HG03175 (cell line): Measurements from ENCODE around the gene DRC7.

Source experiments
- ATAC-seq: cut with Tn5 transposase; IDR thresholded peaks from one replicate; pipeline ENCODE4 v1.9.1; 2021; ENCODE audit warnings: mild to moderate bottlenecking, moderate library complexity; ENCODE audit not compliant: unreplicated experiment

DRC7 gene

GRCh38 chr16:57749101-57749692, 54.6 kb downstream of the DRC7 start:
- no peak for ATAC-seq

DNA sequence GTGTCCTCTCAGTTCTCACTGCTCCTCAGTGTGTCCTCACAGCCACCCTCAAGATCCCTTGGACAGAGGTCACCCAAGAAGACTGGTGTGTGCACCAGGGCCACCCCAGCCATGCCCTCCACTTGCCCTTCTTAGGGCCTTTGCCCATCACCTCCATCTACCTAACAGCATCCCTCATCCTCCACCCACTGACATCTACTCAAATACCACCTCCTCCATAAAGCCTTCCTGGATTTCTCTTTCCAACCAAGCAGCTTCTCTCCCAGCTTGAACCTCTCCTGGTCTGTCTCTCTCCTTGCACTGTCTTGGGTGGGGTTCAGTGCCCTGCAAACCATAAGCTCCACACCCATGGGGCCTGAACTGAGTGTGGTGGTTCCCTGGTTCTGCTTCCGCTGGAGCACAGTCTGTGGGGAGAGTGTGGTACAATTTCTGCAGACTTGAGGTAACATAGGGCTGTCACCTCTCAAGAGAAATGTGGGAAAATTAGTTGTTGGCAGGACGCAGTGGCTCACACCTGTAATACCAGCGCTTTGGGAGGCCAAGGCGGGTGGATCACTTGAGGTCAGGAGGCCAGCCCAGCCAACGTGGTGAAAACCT, 55.3 kb downstream of the DRC7 start:
- no peak for ATAC-seq

DNA sequence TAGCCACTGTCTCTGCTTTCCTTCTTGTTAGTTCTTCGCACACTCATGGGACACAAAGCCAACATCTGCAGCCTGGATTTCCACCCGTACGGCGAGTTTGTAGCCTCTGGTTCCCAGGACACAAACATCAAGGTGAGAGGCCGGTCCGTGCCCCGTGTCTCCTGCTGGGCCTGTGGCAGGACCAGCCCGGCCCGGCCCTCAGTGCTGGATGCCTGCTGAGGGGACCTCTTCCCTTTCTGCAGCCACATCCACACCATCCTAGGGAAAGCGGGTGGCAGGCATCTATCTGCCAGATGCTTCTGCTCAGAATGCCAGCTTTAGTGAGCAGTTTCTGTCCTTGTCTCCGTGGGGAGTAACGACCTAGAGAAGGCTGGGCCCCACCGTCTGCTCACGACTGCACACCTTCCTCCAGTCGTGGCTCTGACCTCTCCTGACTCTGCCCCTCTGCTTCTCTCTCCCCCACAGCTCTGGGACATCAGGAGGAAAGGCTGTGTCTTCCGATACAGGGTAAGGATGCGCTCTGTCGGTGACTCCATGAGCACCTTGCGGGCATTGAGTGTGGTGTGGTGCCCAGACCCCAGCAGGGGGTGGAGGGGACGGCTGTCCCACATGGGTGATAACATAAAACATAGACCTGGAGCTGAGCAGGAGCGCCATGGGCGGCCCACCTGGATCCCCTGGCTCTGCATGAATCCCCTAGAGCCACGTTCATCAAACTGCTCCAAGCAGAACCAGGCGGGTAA, 56.4 kb downstream of the DRC7 start:
- ATAC-seq, result no peak

DNA sequence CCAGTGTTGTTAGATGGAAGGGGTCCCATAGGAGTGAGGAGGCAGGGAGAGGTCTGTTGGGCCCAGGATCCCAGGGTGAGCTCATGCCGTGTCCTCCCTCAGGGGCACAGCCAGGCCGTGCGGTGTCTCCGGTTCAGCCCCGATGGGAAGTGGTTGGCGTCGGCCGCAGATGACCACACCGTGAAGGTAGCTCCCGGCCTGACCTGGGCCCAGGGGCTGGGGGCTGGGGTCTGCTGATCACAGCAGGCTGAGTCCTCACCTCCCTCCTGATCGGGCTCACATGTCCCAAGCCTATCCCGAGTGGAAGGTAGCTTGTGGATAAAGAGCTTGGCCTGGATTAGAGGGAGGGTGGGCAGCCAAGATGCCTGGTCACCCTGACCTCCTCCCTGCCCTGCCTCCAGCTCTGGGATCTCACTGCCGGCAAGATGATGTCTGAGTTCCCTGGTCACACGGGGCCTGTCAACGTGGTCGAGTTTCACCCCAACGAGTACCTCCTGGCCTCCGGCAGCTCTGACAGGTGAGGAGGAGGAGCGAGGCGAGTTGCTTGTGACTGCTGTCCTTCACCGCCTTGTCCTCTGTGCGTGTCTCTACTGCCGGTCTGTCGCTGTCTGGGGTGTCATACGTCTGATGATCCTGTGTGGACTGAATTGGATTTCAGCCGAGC, 57.1 kb downstream of the DRC7 start:
- ATAC-seq, result no peak

- no peak for ATAC-seq
Measured at GRCh38 chr16:57752203-57752580, 57.6 kb downstream of the DRC7 start.

- ATAC-seq, result no peak
Measured at GRCh38 chr16:57752581-57753447, 58.2 kb downstream of the DRC7 start.

GRCh38 chr16:57753448-57754353, 59.1 kb downstream of the DRC7 start:
- ATAC-seq, result no peak

GRCh38 chr16:57754354-57755060, 59.9 kb downstream of the DRC7 start:
- ATAC-seq, result no peak

- ATAC-seq, result no peak
Measured at GRCh38 chr16:57755061-57755684, 60.6 kb downstream of the DRC7 start.

DNA sequence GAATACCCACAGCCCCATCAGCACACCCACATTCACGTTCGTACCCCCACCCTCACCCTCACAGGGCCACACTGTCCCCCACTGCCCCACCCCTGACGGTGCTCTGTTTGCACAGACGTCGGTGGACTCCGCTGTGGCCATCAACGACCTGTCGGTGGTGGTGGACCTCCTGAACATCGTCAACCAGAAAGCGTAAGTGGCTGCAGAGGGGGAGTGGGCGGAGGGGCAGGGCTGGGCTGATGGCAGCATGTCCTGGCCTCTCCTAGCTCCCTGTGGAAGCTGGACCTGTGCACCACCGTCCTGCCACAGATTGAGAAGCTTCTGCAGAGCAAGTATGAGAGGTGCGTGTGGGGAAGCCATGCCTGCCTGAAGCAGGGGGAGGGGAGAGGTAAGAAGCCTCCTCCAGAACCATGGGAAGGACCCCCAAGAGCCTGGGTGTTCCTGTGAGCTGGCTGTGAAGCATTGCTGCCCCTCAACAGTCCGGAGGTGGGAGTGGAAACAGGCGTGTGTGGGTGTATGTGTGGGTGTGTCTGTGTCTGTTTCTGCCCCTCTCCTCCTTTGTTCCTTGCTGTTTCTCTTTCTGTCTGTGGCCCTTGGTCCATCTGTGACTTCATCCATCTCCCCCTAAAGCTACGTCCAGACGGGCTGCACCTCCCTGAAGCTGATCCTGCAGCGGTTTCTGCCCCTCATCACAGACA, 61.3 kb downstream of the DRC7 start:
- ATAC-seq, result no peak

- no peak for ATAC-seq
Measured at GRCh38 chr16:57756424-57757325, 62.1 kb downstream of the DRC7 start.

GRCh38 chr16:57757326-57757786, 62.8 kb downstream of the DRC7 start:
- peak; percentile 86 for ATAC-seq

- ATAC-seq, result no peak
Measured at GRCh38 chr16:57757883-57758282, 63.3 kb downstream of the DRC7 start.

DNA sequence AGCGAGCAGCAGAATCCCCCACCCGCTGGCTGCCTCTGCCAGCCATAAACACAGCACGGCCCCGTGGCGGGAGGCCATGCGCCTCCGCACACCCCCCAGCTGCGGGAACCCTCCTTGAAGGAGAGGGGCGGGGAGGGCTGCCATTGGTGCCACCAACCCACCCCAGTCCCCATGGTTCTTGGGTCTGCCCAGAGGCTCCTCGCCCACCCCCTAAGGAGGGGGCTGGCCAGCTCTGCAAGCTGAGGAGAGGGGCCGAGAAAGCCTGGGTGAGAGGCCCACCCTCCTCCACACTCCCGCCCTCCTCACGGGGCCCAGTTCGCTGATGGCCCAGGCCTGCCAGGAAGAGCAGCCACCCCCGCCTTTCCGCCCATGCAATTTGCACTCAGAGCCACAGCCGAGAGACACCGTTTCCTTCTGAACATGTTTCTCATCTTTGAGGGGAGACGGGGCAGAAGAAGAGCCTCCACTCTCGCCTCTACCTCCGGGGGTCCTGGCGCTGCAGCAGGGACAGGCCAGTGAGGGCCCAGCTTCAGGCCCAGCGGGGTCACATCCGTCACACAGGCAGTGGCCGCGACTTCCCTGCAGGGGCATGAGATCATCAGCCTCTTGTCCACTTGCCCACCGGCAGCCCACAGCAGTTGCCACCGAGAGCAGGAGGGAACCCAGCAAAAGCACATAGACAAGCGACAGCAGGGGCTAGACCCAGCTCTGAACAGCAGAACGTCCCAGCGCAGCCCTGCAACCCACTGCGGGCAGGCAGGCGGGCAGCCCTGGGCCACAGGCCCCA, 63.9 kb downstream of the DRC7 start:
- ATAC-seq, result no peak

GRCh38 chr16:57759131-57759530, 64.5 kb downstream of the DRC7 start:
- ATAC-seq, result no peak
